ENCODE measurements around the gene MEA1. TPM values are rescaled to one million over a fixed set of nuclear protein-coding genes. Genes with fewer than 3 reads are reported as not detected.
"Not testable (repeated sequence)": the region's sequence is repeated elsewhere in the genome, so short reads cannot be mapped to it uniquely, and the experiment has no call there.

MEA1 gene
- total RNA-seq, 4 donors from 2014 or later: 25.0 to 33.5 (median 25.9) TPM

- peaks cover 0 to 48% of the 10 kb centered on the region in 2 donors for H3K36me3 ChIP-seq
- no peaks in the 10 kb centered on the region for H3K9me3 ChIP-seq
- H3K27ac ChIP-seq: no peak overlapping the region
- in situ Hi-C loops (cut with MboI; ENCODE audit: low sequenced_read_pairs in 4 of 4): no loop called here
- H3K4me3 ChIP-seq: no peak overlapping the region
- intact Hi-C loops (cut with DNase I; ENCODE audit: low total_unique reads): no loop called here
- no peaks in the 10 kb centered on the region for H3K27me3 ChIP-seq
- DNase-seq (no peak), ATAC-seq (no peak)
- TF ChIP-seq POLR2A (IDR thresholded peaks at IDR 0.05) (no peak), CTCF (IDR thresholded peaks at IDR 0.05 in 4 of 5, conservative IDR thresholded peaks at IDR 0.05 in 1 of 5) (no peak)
- peaks cover 6% of the 10 kb centered on the region in 2 donors for H3K4me1 ChIP-seq
These were observed 7.5 kb downstream of the MEA1 start for GRCh38 chr6:43006251-43006650.

GRCh38 chr6:43005844-43006243 lies 7.9 kb downstream of the MEA1 start:
- ATAC-seq (no peak), DNase-seq (no peak)
- Histone ChIP-seq H3K27ac (no peak overlapping the region), H3K9me3 (no peaks in the 10 kb centered on the region), H3K4me1 (peaks cover 6% of the 10 kb centered on the region in 2 donors), H3K4me3 (no peak overlapping the region), H3K36me3 (peaks cover 0 to 44% of the 10 kb centered on the region in 2 donors), H3K27me3 (no peaks in the 10 kb centered on the region)
- in situ Hi-C loops (cut with MboI; ENCODE audit: low sequenced_read_pairs in 4 of 4): no loop called here
- no peak for TF ChIP-seq POLR2A (IDR thresholded peaks at IDR 0.05)
- TF ChIP-seq CTCF (IDR thresholded peaks at IDR 0.05 in 4 of 5, conservative IDR thresholded peaks at IDR 0.05 in 1 of 5): no peak
- intact Hi-C loops (cut with DNase I; ENCODE audit: low total_unique reads): no loop called here

GRCh38 chr6:43001843-43002242 lies 11.9 kb downstream of the MEA1 start:
- intact Hi-C loops (cut with DNase I; ENCODE audit: low total_unique reads): no loop called here
- TF ChIP-seq POLR2A (IDR thresholded peaks at IDR 0.05) (no peak), CTCF (IDR thresholded peaks at IDR 0.05 in 4 of 5, conservative IDR thresholded peaks at IDR 0.05 in 1 of 5) (no peak)
- H3K36me3 ChIP-seq: peaks cover 0 to 5% of the 10 kb centered on the region in 2 donors
- H3K9me3 ChIP-seq: no peaks in the 10 kb centered on the region
- H3K27ac ChIP-seq: no peak overlapping the region
- no peak overlapping the region for H3K4me3 ChIP-seq
- H3K27me3 ChIP-seq: no peaks in the 10 kb centered on the region
- in situ Hi-C loops (cut with MboI; ENCODE audit: low sequenced_read_pairs in 4 of 4): no loop called here
- ATAC-seq: no peak
- H3K4me1 ChIP-seq: peaks cover 6% of the 10 kb centered on the region in 2 donors
- DNase-seq: no peak

- H3K4me3 ChIP-seq; intact Hi-C loops (cut with DNase I; ENCODE audit: low total_unique reads): not testable (repeated sequence)
These were observed 15.5 kb downstream of the MEA1 start for GRCh38 chr6:42998205-42998604.

GRCh38 chr6:42996513-42996912 lies 17.2 kb downstream of the MEA1 start:
- no peak for DNase-seq
- Histone ChIP-seq H3K27me3 (no peaks in the 10 kb centered on the region), H3K9me3 (no peaks in the 10 kb centered on the region), H3K4me3 (no peak overlapping the region), H3K36me3 (peaks cover 0 to 3% of the 10 kb centered on the region in 2 donors), H3K27ac (no peak overlapping the region), H3K4me1 (no peaks in the 10 kb centered on the region)
- ATAC-seq: no peak
- in situ Hi-C loops (cut with MboI; ENCODE audit: low sequenced_read_pairs in 4 of 4) (no loop called here), intact Hi-C loops (cut with DNase I; ENCODE audit: low total_unique reads) (no loop called here)
- TF ChIP-seq POLR2A (IDR thresholded peaks at IDR 0.05) (no peak), CTCF (IDR thresholded peaks at IDR 0.05 in 4 of 5, conservative IDR thresholded peaks at IDR 0.05 in 1 of 5) (no peak)

More at GRCh38 chr6:42998205-42998604, 15.5 kb downstream of the MEA1 start:
- H3K27ac ChIP-seq; H3K27me3 ChIP-seq; H3K9me3 ChIP-seq; H3K4me1 ChIP-seq; DNase-seq; H3K36me3 ChIP-seq; in situ Hi-C loops (cut with MboI; ENCODE audit: low sequenced_read_pairs in 4 of 4); ATAC-seq: not testable (repeated sequence)
